HuH-7 (cell line): ENCODE results near the gene ARHGAP42.
A peak's percentile ranks its signal among the peaks of the same experiment; 100 is the strongest.

Source experiments
- DNase-seq: peaks from one replicate; pipeline ENCODE4 v3.0.0; 2011; ENCODE audit warnings: low spot score

Gene ARHGAP42

GRCh38 chr11:100918551-100919500, 231.7 kb downstream of the ARHGAP42 start:
- no peak for DNase-seq

DNA sequence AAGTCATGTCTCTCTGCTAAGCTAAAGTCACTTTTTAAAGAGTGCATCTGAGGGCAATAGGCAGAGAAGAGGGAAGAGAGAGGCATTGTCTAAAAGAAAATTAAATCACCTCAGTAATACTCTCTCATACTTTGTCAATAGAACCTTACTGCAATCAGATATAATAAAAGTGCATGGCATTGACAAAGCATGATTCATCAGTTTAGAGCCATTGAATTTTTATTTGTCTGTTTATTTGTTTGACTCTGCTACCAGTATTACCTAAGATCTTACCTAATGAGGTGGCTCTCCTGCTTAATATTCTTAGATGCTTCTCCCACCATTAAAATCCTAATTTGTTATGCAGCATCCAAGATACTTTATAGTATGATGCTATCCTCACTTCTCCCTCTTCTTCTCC, 233.5 kb downstream of the ARHGAP42 start:
- no peak for DNase-seq

DNA sequence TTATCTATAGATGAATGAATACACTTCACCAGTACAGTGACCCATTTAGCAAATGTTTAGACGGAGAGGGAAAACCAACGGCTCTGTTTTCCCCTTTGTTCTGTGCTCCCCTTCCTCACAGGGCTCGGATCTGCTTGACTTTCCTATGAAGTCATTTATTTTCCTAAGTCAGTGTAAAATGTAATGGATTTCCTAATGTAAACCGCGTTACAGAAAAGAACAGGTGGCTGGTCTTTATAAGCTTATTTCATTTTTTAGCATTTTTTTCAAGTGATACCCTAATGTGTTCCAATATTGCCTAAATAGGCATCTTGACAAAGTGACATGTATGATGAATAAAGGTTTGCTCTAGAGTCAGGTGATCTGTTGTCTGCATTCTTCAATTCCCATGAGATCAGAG, 235.0 kb downstream of the ARHGAP42 start:
- no peak for DNase-seq

GRCh38 chr11:100923555-100923954, 236.5 kb downstream of the ARHGAP42 start:
- DNase-seq, result no peak

DNA sequence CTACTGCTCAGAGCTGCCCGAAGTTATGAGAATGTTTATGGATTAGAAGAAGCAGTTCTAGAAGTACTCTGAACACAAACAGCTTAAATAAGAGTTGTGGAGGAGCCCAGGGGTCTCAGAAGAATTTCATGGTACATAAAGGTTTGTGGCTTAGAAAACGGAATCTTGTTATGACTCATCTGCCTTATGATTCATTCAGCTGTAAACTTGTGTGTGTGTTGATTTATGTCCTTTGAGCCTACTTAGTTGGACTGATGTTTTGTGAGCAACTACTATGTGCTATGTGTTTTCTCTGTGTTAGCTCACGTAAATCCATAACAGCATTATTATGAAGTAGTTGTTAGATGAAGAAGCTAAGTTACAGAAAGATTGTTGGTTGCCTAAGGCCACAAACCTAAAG, 238.8 kb downstream of the ARHGAP42 start:
- no peak for DNase-seq

- DNase-seq, result no peak
Measured at GRCh38 chr11:100927579-100927978, 240.5 kb downstream of the ARHGAP42 start.

DNA sequence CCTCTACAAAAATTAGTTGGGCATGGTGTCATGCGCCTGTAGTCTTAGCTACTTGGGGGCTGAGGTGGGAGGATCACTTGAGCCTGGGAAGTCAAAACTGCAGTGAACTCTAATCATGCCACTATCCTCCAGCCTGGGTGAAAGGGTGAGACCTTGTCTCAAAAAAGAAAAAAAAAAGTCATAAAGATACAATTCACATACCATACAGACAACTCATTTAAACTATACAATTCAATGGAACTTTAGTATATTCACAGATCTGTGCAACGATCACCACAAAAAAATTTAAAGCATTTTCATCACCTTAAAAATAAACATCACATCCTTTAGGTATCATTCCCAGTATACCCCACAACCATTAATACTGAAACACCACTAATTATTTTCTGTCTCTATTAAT, 241.3 kb downstream of the ARHGAP42 start:
- no peak for DNase-seq

DNA sequence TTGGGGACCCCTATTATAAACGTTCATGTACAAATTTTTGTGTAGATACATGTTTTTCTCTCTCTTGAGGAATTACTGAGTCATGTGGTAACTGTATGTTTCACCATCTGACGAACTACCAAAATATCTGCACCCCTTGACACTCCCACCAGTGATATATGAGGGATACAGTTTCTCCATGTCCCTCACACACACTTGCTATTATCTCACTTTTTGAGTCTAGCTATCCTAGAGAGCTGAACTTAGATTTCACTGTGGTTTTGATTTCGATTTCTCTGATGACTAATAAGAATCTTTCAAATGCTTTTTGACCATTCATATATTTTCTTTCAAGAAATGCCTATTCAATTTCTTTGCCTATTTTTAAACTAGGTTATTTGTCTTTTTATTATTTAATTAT, 242.3 kb downstream of the ARHGAP42 start:
- DNase-seq, result no peak

DNA sequence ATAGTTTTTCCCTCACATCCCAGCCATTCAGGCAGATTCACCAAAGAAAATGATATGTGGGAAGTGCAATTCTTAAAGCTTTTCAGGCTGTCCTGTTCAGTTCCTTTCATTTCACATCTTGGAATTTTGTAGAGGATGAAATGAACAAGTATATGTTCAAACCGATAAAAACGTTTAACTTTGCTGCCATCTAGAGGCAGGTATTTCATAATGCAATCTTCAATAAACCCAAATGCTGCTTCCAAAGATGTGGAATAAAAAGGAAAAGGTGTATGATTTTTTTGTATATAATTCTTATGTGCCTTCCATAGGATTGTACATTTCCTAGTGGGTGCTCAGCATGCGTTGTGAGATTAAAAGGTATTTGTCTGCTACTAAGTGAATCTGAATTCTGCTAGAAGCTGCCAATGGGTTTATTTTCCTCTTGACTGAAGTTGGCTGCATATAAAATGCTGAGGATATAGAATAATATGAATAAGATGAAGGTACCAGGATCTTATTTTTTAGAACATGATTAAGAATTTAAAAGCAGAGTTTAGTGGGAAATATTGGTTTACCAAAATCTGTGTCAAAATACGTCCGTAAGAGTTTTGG, 243.2 kb downstream of the ARHGAP42 start:
- peak; percentile 10 for DNase-seq

DNA sequence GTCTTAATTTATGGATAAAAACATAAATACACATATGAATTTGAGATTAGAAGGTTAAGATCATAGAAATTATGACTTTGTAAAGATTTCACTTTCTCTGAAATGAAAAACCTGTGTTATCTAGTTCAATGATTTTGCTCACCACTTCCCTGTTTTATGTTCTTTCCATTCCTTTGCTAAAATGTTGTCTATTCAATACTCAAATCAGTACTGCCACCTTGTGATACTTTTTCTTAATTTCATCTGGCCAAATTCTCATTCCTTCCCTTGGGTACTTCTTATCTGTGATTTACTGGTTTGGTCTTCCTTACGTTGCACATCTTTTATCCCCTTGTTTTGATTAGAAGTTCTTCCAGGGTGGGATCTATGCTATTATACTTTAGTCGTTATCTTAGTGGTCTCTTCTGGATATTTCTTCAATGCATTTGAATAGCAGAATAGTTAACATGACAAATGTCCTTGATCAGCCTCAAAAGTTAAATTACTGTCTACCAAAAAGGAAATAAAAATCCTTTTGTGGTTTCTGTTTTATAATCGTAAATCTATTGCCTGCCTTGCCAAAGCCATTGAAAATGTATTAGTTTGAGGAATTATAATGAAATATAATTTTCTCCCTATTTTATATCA, 245.5 kb downstream of the ARHGAP42 start:
- no peak for DNase-seq

DNA sequence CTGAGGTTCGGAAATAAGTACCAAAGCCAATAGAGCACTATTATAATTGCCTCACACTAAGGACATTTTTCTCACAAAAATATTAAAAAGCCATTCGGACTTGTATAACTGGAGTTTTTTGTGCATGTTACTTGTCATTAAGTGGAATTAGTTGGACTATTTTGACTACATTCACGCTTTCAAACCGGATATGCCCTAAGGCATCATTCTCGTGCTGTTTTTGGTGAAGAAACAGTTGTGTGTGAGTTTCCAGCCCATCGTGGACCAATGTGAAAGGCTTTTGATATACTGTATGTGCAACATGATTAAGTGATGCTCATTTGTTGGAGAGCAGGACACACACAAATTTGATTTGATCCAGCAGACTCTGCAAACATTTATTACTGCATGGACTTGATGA, 249.7 kb downstream of the ARHGAP42 start:
- no peak for DNase-seq

GRCh38 chr11:100939571-100939970, 252.5 kb downstream of the ARHGAP42 start:
- DNase-seq, result no peak

DNA sequence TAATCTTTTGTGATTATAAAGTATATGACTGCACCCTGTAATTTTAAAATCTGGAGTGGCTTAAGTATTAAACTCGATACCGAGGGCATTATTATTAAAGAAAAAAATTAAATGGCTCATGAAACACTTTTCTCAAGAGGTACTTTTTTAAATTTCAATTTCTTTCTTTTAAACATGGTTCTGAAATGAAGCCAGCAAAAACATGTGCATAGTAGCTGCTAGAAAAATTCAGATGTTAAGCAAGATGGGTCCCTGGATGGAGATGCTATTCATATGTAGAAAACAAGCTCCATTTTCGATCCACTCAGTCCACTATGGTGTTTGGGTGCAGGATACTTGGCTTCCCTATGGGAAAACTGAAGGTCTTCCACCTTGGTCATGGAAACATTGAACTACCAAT, 253.0 kb downstream of the ARHGAP42 start:
- no peak for DNase-seq

- DNase-seq, result no peak
Measured at GRCh38 chr11:100941033-100941432, 253.9 kb downstream of the ARHGAP42 start.

DNA sequence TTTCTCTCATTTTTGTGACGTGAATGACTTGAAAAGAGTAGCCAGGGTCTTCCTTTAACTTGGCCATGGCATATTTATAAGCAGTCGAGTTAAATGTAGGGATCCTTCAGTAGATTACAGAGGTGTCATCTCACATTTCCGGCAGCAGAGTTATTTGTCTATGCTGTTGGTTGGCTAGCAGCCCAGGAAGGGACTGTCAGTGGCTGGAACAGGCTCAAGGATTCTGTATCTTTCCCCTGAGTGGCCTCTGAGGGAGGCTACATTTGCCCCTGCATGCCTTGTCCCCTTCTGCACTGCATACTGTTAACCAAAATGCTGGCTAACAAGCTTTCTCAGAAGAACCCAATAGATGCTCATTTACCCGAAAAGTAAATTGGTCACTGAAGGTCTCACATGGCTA, 254.9 kb downstream of the ARHGAP42 start:
- DNase-seq, result no peak

DNA sequence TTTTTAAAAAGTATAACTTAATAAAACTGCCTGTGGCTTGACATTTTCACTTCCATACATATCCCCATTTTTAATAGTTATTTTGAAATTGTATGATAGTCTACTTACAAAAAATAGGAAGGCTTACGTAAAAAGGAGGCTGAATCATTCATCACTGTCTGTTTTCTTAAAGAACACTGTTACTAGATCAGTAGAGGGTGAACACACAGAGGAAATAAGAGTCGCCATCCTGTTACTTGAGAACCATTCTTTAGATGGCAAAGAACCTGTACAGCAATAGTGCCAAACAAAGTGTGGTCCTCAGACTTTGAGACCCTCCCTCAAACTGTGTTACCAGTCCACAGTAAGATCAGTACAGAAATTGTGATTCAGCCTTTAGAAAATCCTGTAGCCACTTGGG, 261.8 kb downstream of the ARHGAP42 start:
- DNase-seq, result no peak

DNA sequence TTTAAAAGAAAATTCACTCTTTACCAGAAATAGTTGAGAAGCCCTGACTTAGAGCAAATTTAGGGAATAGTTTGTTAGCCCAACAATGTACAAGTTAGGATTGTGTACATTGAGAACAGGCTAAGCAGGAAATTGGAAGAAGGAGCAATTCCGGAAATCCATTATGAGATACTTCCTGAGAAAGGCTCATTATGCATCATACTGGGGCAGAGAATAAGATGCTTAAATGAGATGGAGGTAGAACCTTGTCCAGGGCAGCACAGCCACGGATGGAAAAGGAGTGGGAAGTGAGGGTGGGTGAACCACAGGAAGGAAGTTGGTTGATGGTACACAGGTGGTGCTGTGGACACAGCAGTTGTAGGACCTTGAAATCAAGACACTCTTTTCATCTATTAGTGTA, 262.4 kb downstream of the ARHGAP42 start:
- DNase-seq, result no peak

DNA sequence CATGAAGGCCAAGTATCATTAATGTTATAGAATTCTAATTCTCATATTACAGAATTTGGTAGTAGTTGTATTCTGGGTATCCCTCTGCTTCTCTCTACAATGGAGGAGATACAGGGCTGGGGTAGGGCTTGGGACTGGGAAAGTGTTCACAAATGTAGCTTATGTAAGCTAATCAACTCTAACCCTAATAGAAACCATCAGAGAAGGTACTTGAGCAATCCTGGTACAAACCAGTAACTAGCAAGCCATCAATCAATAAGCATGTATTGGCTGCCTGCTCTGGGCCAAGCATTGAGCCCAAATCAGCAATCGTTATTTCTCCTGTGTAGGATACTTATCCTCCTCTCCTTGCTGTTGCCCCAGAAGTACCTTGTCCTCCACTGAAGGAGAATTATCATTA, 268.2 kb downstream of the ARHGAP42 start:
- no peak for DNase-seq

- DNase-seq, result no peak
Measured at GRCh38 chr11:100956351-100956750, 269.3 kb downstream of the ARHGAP42 start.

DNA sequence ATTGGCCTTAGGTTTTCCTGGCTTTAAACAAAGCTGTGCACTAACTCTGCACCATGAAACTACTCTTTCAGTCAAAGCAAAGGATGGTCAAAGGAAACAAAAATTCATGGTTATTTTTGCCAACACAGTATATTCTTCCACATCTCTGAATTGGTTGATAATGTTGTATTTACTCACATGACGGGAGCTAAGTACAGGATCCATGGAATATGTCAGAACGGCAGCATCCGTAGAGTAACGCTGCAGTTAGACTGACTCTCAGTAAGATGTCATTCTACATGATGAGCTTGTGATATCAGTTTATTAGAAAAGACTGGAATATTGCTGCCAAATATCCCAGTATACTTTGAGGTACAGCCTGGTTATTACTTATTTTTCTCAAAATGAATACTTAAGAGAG, 270.4 kb downstream of the ARHGAP42 start:
- no peak for DNase-seq

GRCh38 chr11:100961633-100962032, 274.5 kb downstream of the ARHGAP42 start:
- no peak for DNase-seq

GRCh38 chr11:100963375-100963774, 276.3 kb downstream of the ARHGAP42 start:
- DNase-seq, result no peak

GRCh38 chr11:100964435-100964834, 277.3 kb downstream of the ARHGAP42 start:
- no peak for DNase-seq
